HepG2 (cell line): ENCODE data around the gene REEP6. TPM values are rescaled to one million over a fixed set of nuclear protein-coding genes. Genes with fewer than 3 reads are reported as not detected.
A peak's percentile ranks its signal among the peaks of the same experiment; 100 is the strongest.

ENCODE experiments used
- AHR ChIP-seq: IDR thresholded peaks from 2 replicates; pipeline ENCODE4 v1.6.1; 2018; ENCODE audit warnings: missing genetic modification reagents, missing compliant biosample characterization
- HDAC1 ChIP-seq: sonication (generic); formaldehyde crosslinking; IDR thresholded peaks from 2 replicates; pipeline ENCODE4 v1.5.1; 2020; ENCODE audit warnings: mild to moderate bottlenecking, missing genetic modification reagents
- HNRNPL ChIP-seq: fragments of 200-400 bp; formaldehyde crosslinking; IDR thresholded peaks from 2 replicates; pipeline ENCODE4 v1.6.1; 2017; ENCODE audit warnings: mild to moderate bottlenecking, low read depth, low read length
- HOXA5 ChIP-seq: sonication (generic); formaldehyde crosslinking; IDR thresholded peaks from 2 replicates; pipeline ENCODE4 v1.4.0; 2020; ENCODE audit warnings: missing genetic modification reagents
- KAT7 ChIP-seq: IDR thresholded peaks from 2 replicates; pipeline ENCODE4 v1.6.1; 2018; ENCODE audit warnings: borderline replicate concordance, missing compliant biosample characterization
- MED13 ChIP-seq: sonication (generic); formaldehyde crosslinking; IDR thresholded peaks from 2 replicates; pipeline ENCODE4 v1.5.0; 2020; ENCODE audit warnings: missing genetic modification reagents
- NFE2L1 ChIP-seq: sonication (generic); formaldehyde crosslinking; IDR thresholded peaks from 2 replicates; pipeline ENCODE4 v1.4.0; 2020; ENCODE audit warnings: missing genetic modification reagents, mild to moderate bottlenecking, borderline replicate concordance
- SCMH1 ChIP-seq: sonication (generic); formaldehyde crosslinking; IDR thresholded peaks from 2 replicates; pipeline ENCODE4 v1.9.0; 2021; ENCODE audit warnings: missing genetic modification reagents, mild to moderate bottlenecking, borderline replicate concordance
- TAF15 ChIP-seq: fragments of 200-400 bp; formaldehyde crosslinking; IDR thresholded peaks from one replicate; pipeline ENCODE4 v1.6.1; 2018; ENCODE audit warnings: mild to moderate bottlenecking, low read depth, low read length; ENCODE audit not compliant: poor library complexity, severe bottlenecking
- ZMYM3 ChIP-seq: sonication (generic); formaldehyde crosslinking; IDR thresholded peaks from 2 replicates; pipeline ENCODE4 v1.5.1; 2020; ENCODE audit warnings: mild to moderate bottlenecking, missing genetic modification reagents
- ZNF24 ChIP-seq: fragments of 450-650 bp; IDR thresholded peaks from 2 replicates; pipeline ENCODE4 v1.6.1; 2017; ENCODE audit warnings: antibody characterized with exemption, mild to moderate bottlenecking
- ZNF260 ChIP-seq: sonication (generic); formaldehyde crosslinking; IDR thresholded peaks from 2 replicates; pipeline ENCODE4 v1.4.0; 2020; ENCODE audit warnings: missing genetic modification reagents, low read depth, mild to moderate bottlenecking, borderline replicate concordance
- ZNF343 ChIP-seq: sonication (generic); formaldehyde crosslinking; IDR thresholded peaks from 2 replicates; pipeline ENCODE4 v1.4.0; 2020; ENCODE audit warnings: mild to moderate bottlenecking, missing genetic modification reagents
- ZNF460 ChIP-seq: sonication (generic); formaldehyde crosslinking; IDR thresholded peaks from 2 replicates; pipeline ENCODE4 v1.5.1; 2020; ENCODE audit warnings: missing genetic modification reagents, mild to moderate bottlenecking, borderline replicate concordance
- ZNF547 ChIP-seq: sonication (generic); formaldehyde crosslinking; IDR thresholded peaks from 2 replicates; pipeline ENCODE4 v1.5.1; 2020; ENCODE audit warnings: mild to moderate bottlenecking, missing genetic modification reagents
- ZNF614 ChIP-seq: IDR thresholded peaks from 2 replicates; pipeline ENCODE4 v1.6.1; 2018; ENCODE audit warnings: missing biosample characterization, missing genetic modification reagents, inconsistent platforms, borderline replicate concordance
- ZNF761 ChIP-seq: sonication (generic); formaldehyde crosslinking; conservative IDR thresholded peaks from 2 replicates; pipeline ENCODE4 v1.4.0; 2020; ENCODE audit warnings: mild to moderate bottlenecking, missing genetic modification reagents
- ZNF776 ChIP-seq: sonication (generic); formaldehyde crosslinking; IDR thresholded peaks from 2 replicates; pipeline ENCODE4 v1.4.0; 2020; ENCODE audit warnings: mild to moderate bottlenecking, missing genetic modification reagents
- ZSCAN31 ChIP-seq: sonication (generic); formaldehyde crosslinking; IDR thresholded peaks from 2 replicates; pipeline ENCODE4 v1.5.0; 2020; ENCODE audit warnings: low read depth, mild to moderate bottlenecking, missing genetic modification reagents
- polyA plus RNA-seq, 8 experiments: library from polyadenylated mRNA; depleted of rRNA in 3 of 8; stranded (reverse) in 7 of 8; unstranded in 1 of 8; fragments of >200 nt; fragmentation: Illumina TruSeq in 4 of 8; extraction: Trizol in 4 of 8; gene quantifications; 2 replicates each; pipeline versions ENCODE4 v1.2.1 to v1.2.3, GENCODE V29; 2011 to 2016; ENCODE audit warnings: low read depth in 4 of 8, missing spikeins in 1 of 8, mixed read lengths in 1 of 8; ENCODE audit not compliant: insufficient read depth in 1 of 8
- total RNA-seq, 5 experiments: library from RNA; depleted of rRNA; stranded (reverse); fragments of >200 nt; fragmentation: Illumina TruSeq; extraction: Trizol; gene quantifications; 2 replicates each; pipeline ENCODE4 v1.2.3, GENCODE V29; 2016; ENCODE audit warnings: low read depth in 1 of 5
- TF ChIP-seq, protein P1 (sequence below): sonication (generic); formaldehyde crosslinking; IDR thresholded peaks from 2 replicates; pipeline ENCODE4 v1.4.0; 2020; ENCODE audit warnings: mild to moderate bottlenecking, missing genetic modification reagents
- TF ChIP-seq, protein P2 (sequence below): sonication (generic); formaldehyde crosslinking; IDR thresholded peaks from 2 replicates; pipeline ENCODE4 v1.5.0; 2020; ENCODE audit warnings: mild to moderate bottlenecking, missing genetic modification reagents
- TF ChIP-seq, protein P3 (sequence below): sonication (generic); formaldehyde crosslinking; IDR thresholded peaks from 2 replicates; pipeline ENCODE4 v1.4.0; 2020; ENCODE audit warnings: missing genetic modification reagents; ENCODE audit errors: not compliant biosample characterization
- TF ChIP-seq, protein P4 (sequence below): sonication (generic); formaldehyde crosslinking; IDR thresholded peaks from 2 replicates; pipeline ENCODE4 v1.4.0; 2020; ENCODE audit warnings: missing genetic modification reagents
- TF ChIP-seq, protein P5 (sequence below): sonication (generic); formaldehyde crosslinking; IDR thresholded peaks from 2 replicates; pipeline ENCODE4 v1.8.1; 2023; ENCODE audit warnings: mild to moderate bottlenecking, missing genetic modification reagents, borderline replicate concordance

The REEP6 gene
- total and polyA plus RNA-seq, 2 of the 13 experiments (the other 11 are each of a cell fraction or from before 2014, with no cell fraction given) = 10.0 to 28.8 TPM

DNA sequence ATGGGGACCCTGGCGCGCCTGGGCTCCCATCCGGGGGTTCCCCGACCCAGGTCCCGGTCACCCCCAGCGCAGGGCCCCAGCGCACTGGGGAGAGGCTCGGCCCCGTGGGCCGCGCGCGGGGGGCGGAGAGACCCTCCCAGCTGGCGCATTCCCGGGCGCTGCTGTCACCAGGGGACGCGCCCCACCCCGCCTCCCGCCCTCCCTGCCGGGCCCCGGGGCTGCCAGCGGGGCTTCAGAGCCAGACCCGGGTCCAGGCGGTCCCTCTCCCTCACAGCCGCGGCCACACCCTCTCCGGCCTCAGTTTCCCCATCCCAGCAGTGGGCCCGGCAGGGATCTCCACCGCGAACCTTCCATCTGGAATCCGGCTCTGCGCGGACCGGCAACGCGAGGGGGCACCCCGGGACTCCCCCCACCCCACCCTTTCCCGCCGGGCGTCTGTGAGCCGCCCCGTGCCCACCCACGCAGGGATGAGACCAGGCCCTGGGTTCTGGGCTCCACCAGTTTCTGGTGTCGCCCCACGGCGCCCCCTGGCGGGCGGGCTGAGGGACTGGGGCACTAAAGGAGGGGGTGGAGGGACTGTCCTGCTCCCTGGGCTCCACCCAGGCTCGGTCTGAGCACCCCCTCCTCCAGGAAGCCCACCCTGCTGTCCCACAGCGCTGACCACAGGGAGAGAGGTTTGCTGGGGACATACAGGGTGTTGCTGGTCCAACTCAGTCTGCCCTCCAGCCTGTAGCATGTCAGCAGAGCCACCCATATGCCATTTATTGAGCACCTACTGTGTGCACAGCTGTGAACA lies 22.7 kb downstream of the REEP6 start (continued):
- TF ChIP-seq, protein P1, sequence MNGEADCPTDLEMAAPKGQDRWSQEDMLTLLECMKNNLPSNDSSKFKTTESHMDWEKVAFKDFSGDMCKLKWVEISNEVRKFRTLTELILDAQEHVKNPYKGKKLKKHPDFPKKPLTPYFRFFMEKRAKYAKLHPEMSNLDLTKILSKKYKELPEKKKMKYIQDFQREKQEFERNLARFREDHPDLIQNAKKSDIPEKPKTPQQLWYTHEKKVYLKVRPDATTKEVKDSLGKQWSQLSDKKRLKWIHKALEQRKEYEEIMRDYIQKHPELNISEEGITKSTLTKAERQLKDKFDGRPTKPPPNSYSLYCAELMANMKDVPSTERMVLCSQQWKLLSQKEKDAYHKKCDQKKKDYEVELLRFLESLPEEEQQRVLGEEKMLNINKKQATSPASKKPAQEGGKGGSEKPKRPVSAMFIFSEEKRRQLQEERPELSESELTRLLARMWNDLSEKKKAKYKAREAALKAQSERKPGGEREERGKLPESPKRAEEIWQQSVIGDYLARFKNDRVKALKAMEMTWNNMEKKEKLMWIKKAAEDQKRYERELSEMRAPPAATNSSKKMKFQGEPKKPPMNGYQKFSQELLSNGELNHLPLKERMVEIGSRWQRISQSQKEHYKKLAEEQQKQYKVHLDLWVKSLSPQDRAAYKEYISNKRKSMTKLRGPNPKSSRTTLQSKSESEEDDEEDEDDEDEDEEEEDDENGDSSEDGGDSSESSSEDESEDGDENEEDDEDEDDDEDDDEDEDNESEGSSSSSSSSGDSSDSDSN = no peak; the same call in 1 of the 2 replicates
- TF ChIP-seq ZNF547 (CRISPR knock-in tag) = no peak
- TF ChIP-seq ZNF460 = no peak
- TF ChIP-seq ZNF776 (CRISPR knock-in tag) = no peak
- no peak for TF ChIP-seq NFE2L1
- TF ChIP-seq ZMYM3 = peak; percentile 81
- TF ChIP-seq KAT7 (CRISPR knock-in tag) = no peak
- no peak for TF ChIP-seq ZSCAN31 (CRISPR knock-in tag)
- TF ChIP-seq ZNF343 = no peak
- TF ChIP-seq, protein P2, sequence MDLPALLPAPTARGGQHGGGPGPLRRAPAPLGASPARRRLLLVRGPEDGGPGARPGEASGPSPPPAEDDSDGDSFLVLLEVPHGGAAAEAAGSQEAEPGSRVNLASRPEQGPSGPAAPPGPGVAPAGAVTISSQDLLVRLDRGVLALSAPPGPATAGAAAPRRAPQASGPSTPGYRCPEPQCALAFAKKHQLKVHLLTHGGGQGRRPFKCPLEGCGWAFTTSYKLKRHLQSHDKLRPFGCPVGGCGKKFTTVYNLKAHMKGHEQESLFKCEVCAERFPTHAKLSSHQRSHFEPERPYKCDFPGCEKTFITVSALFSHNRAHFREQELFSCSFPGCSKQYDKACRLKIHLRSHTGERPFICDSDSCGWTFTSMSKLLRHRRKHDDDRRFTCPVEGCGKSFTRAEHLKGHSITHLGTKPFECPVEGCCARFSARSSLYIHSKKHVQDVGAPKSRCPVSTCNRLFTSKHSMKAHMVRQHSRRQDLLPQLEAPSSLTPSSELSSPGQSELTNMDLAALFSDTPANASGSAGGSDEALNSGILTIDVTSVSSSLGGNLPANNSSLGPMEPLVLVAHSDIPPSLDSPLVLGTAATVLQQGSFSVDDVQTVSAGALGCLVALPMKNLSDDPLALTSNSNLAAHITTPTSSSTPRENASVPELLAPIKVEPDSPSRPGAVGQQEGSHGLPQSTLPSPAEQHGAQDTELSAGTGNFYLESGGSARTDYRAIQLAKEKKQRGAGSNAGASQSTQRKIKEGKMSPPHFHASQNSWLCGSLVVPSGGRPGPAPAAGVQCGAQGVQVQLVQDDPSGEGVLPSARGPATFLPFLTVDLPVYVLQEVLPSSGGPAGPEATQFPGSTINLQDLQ (CRISPR knock-in tag) = no peak
- no peak for TF ChIP-seq ZNF614
- no peak for TF ChIP-seq SCMH1 (CRISPR knock-in tag)
- no peak for TF ChIP-seq AHR (CRISPR knock-in tag)
- TF ChIP-seq MED13 (CRISPR knock-in tag) = no peak
- TF ChIP-seq HNRNPL = 0 out of 2 replicates have a peak, but pooled peaks have one; percentile 49
- 0 out of 2 replicates have a peak, but pooled peaks have one; percentile 43 for TF ChIP-seq ZNF260
- TF ChIP-seq HDAC1 = no peak
- TF ChIP-seq ZNF24 = no peak
- no peak for TF ChIP-seq ZNF761 (CRISPR knock-in tag)
- TF ChIP-seq, protein P3, sequence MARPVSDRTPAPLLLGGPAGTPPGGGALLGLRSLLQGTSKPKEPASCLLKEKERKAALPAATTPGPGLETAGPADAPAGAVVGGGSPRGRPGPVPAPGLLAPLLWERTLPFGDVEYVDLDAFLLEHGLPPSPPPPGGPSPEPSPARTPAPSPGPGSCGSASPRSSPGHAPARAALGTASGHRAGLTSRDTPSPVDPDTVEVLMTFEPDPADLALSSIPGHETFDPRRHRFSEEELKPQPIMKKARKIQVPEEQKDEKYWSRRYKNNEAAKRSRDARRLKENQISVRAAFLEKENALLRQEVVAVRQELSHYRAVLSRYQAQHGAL (CRISPR knock-in tag) = no peak
- TF ChIP-seq, protein P4, sequence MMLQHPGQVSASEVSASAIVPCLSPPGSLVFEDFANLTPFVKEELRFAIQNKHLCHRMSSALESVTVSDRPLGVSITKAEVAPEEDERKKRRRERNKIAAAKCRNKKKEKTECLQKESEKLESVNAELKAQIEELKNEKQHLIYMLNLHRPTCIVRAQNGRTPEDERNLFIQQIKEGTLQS (CRISPR knock-in tag) = peak; percentile 62; the same call in 1 of the 2 replicates
- TF ChIP-seq HOXA5 (CRISPR knock-in tag) = no peak
- TF ChIP-seq, protein P5, sequence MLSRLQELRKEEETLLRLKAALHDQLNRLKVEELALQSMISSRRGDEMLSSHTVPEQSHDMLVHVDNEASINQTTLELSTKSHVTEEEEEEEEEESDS (CRISPR knock-in tag) = no peak
- TF ChIP-seq TAF15 = no peak
